Lower lobe of right lung (tissue), 2 donors: ENCODE data around the gene IL15. TPM values are rescaled to one million over a fixed set of nuclear protein-coding genes. Genes with fewer than 3 reads are reported as not detected.
"Not testable (repeated sequence)": the region's sequence is repeated elsewhere in the genome, so short reads cannot be mapped to it uniquely, and the experiment has no call there.

Experiments used
- ATAC-seq, 2 donors: fragments of 200-7000 bp; cut with Tn5 transposase; one replicate each; pipeline ENCODE4 v1.9.1; 2020 to 2022; ENCODE audit warnings: mild to moderate bottlenecking in 2 of 2, moderate library complexity in 2 of 2
- DNase-seq: peaks from one replicate; pipeline ENCODE4 v3.0.0-alpha.2; 2020
- H3K27ac ChIP-seq: fragments of 200-600 bp; one replicate; pipeline ENCODE4 v1.8.0; 2022
- H3K27me3 ChIP-seq: fragments of 200-600 bp; one replicate; pipeline ENCODE4 v1.8.0; 2022; ENCODE audit warnings: low read depth
- H3K36me3 ChIP-seq: fragments of 200-600 bp; one replicate; pipeline ENCODE4 v1.8.0; 2022; ENCODE audit warnings: mild to moderate bottlenecking
- H3K4me1 ChIP-seq: fragments of 200-600 bp; one replicate; pipeline ENCODE4 v1.8.0; 2022
- H3K4me3 ChIP-seq: fragments of 200-600 bp; one replicate; pipeline ENCODE4 v1.8.0; 2022; ENCODE audit warnings: mild to moderate bottlenecking
- H3K9me3 ChIP-seq: fragments of 200-600 bp; one replicate; pipeline ENCODE4 v1.8.0; 2022
- CTCF ChIP-seq: fragments of 200-600 bp; IDR thresholded peaks from one replicate; pipeline ENCODE4 v1.8.0; 2022; ENCODE audit warnings: antibody characterized with exemption, mild to moderate bottlenecking
- intact Hi-C: fragments of 100-400 bp; cut with DNase I; formaldehyde crosslinking; loops from one replicate; pipeline ENCODE4 v1.11.0; 2022
- total RNA-seq: library from RNA; stranded (reverse); fragmentation: NEBNext Ultra II Directional; extraction: Animal tissue kit (Norgen Biotek cat#: 25700); gene quantifications from one replicate; pipeline ENCODE4 v1.2.1, GENCODE V29; 2021
- donor health status: DM: no; HTN: yes; CAD: no; lungs with severe emphysema.

The IL15 gene
- total RNA-seq, 1 donor from 2014 or later, result 9.7 TPM

GRCh38 chr4:141609243-141609642, 27.1 kb upstream of the IL15 start:
- H3K27me3 ChIP-seq, result no peaks in the 10 kb centered on the region
- DNase-seq (peak; percentile 50), ATAC-seq (peak; percentile 83 to 84)
- no peak overlapping the region for H3K27ac ChIP-seq
- no peak overlapping the region for H3K4me3 ChIP-seq
- H3K4me1 ChIP-seq, result no peaks in the 10 kb centered on the region
- TF ChIP-seq CTCF, result no peak
- intact Hi-C loops, result no loop called here
- no peaks in the 10 kb centered on the region for H3K9me3 ChIP-seq
- H3K36me3 ChIP-seq, result no peaks in the 10 kb centered on the region

- intact Hi-C loops, result no loop called here
- DNase-seq (no peak), ATAC-seq (no peak)
- no peak for TF ChIP-seq CTCF
- no peaks in the 10 kb centered on the region for H3K36me3 ChIP-seq
- no peaks in the 10 kb centered on the region for H3K9me3 ChIP-seq
- H3K27ac ChIP-seq, result no peak overlapping the region
- H3K27me3 ChIP-seq, result no peaks in the 10 kb centered on the region
- no peak overlapping the region for H3K4me3 ChIP-seq
- H3K4me1 ChIP-seq, result no peaks in the 10 kb centered on the region
These were observed 26.0 kb upstream of the IL15 start for GRCh38 chr4:141610365-141610764.

GRCh38 chr4:141614878-141615586, 21.4 kb upstream of the IL15 start:
- Histone ChIP-seq H3K4me3 (no peak overlapping the region), H3K27ac (no peak overlapping the region), H3K9me3 (no peaks in the 10 kb centered on the region), H3K27me3 (no peaks in the 10 kb centered on the region), H3K36me3 (no peaks in the 10 kb centered on the region), H3K4me1 (no peaks in the 10 kb centered on the region)
- intact Hi-C loops, result no loop called here
- no peak for ATAC-seq
- no peak for DNase-seq
- no peak for TF ChIP-seq CTCF

- H3K9me3 ChIP-seq, H3K27me3 ChIP-seq, H3K4me3 ChIP-seq, H3K4me1 ChIP-seq, intact Hi-C loops, H3K27ac ChIP-seq, H3K36me3 ChIP-seq: not testable (repeated sequence)
- ATAC-seq, result peak in 1 of 2 donors; percentile 27
- peak; percentile 24 for DNase-seq
These were observed 20.8 kb upstream of the IL15 start for GRCh38 chr4:141615587-141615918.

GRCh38 chr4:141620715-141621114, 15.7 kb upstream of the IL15 start:
- no peaks in the 10 kb centered on the region for H3K27me3 ChIP-seq
- no peak overlapping the region for H3K27ac ChIP-seq
- TF ChIP-seq CTCF, result no peak
- no peak for ATAC-seq
- no peaks in the 10 kb centered on the region for H3K36me3 ChIP-seq
- no peak overlapping the region for H3K4me3 ChIP-seq
- intact Hi-C loops, result no loop called here
- no peaks in the 10 kb centered on the region for H3K9me3 ChIP-seq
- DNase-seq, result no peak
- H3K4me1 ChIP-seq, result no peaks in the 10 kb centered on the region

- TF ChIP-seq CTCF, result no peak
- DNase-seq, result no peak
- intact Hi-C loops, result no loop called here
These were observed 11.4 kb upstream of the IL15 start for GRCh38 chr4:141625023-141625422.

More at GRCh38 chr4:141625023-141625422, 11.4 kb upstream of the IL15 start:
- Histone ChIP-seq H3K9me3 (no peaks in the 10 kb centered on the region), H3K4me1 (no peaks in the 10 kb centered on the region), H3K27ac (no peak overlapping the region), H3K36me3 (no peaks in the 10 kb centered on the region), H3K4me3 (no peak overlapping the region), H3K27me3 (no peaks in the 10 kb centered on the region)
- no peak for ATAC-seq
